ENCODE results near the gene CDH4.
"Not testable (repeated sequence)": the region's sequence is repeated elsewhere in the genome, so short reads cannot be mapped to it uniquely, and the experiment has no call there.

The CDH4 gene

DNA sequence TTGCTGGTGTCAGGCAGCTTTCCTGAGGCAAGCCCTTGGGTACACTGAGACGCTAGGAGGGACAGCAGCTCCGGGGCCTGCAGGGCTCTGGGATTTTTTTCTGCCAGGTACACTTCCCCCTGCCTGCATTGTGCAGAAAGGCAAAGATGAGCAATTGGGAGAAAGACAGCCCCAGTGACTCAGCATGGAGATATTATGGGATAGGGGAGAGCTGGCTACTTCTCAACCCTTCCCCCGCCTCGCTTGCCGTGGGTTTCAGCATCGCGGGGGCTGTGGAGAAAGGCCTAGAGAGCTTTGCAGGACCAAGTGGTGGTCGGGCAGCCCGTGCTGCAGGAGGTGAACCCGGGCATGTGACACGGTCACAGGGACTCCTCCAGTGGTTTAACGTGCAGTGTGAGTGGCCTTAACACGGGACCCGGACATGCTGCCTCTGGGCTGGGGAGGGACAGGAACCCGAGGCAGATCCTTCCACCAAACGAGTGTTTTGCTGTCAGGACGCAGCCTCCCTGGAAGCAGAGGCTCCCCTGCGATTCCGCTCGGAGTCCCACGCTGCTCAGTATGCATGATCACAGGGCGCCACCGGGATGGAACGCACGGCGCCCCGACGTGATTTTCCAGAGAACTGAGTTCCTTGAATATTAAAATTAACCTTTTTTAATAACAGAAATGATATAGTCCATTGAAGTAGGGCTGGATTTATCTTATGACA lies 139.9 kb downstream of the CDH4 start:
- peak; percentile 51 for DNase-seq

GRCh38 chr20:61394088-61394799 lies 142.2 kb downstream of the CDH4 start:
- no peak for DNase-seq

DNA sequence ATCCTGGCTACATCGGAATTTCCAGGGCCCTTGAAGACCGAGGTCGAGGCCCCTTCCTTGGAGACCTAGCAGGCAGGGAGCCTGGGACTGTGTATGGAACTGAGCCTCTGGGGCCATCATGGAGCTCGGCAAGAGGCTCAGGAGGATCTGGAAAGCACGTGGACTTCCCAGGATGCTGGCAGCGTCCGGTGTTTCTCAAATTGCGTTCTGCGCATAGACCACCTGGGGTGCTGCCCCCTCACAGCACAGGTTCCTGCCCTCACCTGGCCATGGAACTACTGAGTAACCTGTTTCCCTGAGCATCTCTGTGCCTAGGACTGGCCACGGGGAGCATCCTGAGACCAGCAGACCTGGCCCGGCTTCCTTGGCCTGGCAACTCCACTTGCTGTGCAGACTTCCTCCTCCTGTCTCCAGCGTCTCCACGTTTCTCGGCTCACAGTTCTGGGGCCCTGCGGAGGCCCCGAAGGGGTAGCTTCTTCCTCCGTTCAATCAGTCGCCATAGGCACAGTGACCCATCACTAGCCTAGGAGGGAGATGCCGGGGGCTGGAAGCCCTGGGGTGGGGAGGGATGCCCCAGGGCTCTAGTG lies 144.3 kb downstream of the CDH4 start:
- DNase-seq: no peak

GRCh38 chr20:61397146-61397545 lies 145.1 kb downstream of the CDH4 start:
- DNase-seq: no peak

DNA sequence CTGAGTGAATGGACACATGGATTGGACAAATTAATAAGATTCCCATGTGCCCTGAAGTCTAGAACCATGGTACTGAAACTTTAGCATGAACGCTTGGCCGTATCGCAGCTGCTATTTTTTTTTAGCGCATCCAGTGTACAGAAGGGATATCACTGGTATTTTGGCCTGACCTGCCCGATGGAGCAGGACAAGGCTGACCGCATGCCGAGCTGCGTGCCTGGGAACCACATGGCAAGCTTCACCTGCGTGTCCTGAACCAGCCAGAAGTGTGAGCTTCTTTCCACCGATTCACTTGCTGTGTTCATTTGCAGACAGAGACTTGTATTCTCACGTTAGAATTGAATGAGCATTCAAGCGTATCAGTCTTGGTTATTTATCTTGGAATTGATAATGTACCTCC lies 145.7 kb downstream of the CDH4 start:
- no peak for DNase-seq

- no peak for DNase-seq
Measured at GRCh38 chr20:61399433-61399832, 147.4 kb downstream of the CDH4 start.

GRCh38 chr20:61400499-61400898 lies 148.4 kb downstream of the CDH4 start:
- DNase-seq: no peak

DNA sequence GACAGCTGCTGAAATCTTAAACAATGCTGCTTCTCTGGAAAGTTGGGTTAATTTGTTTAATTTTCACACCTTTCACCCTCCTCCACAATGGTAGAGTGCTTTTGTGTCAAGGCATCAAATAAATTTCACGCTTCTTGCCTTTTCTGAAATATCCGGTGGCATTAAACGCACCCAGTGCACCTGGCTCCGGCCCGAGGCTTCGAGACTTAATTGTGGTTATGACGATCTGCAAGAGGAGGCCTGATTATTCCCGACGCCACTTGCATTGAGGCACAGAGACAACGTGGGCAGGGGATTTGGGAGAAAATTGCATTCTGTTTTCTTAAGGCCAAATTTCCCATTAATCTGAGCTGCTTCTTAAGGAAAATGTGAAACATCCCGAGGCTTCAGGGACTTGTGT lies 152.2 kb downstream of the CDH4 start:
- no peak for DNase-seq

- no peak for DNase-seq
Measured at GRCh38 chr20:61405007-61405406, 152.9 kb downstream of the CDH4 start.

DNA sequence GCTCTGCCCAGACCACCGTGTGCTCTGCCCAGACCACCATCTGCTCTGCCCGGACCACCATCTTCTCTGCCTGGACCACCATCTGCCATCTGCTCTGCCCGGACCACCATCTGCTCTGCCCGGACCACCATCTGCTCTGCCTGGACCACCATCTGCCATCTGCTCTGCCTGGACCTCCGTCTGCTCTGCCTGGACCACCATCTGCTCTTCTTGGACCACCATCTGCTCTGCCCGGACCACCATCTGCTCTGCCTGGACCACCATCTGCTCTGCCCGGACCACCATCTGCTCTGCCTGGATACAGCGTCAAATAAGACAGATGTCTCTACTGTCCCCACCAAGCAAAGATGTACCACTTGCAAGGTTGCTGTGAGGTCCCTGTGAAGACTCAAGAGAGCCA lies 154.7 kb downstream of the CDH4 start:
- DNase-seq: not testable (repeated sequence)

DNA sequence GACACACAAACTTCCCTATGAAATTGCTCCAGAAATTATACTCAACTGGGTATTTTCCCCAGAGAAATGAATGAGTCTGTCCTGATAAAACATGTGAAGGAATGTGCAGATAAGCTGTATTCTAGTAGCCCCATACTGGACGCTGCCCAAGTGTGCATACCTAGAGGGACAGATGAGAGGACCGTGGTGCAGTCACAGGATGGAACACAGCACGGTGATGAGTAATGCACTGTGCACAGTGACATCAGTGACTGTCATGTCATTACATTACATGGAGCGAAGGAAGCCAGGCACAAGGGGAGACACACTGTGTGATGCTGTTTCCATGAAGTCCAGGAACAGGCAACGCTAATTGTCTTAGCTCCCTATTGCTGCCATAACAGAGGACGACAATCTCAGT lies 155.5 kb downstream of the CDH4 start:
- DNase-seq: no peak

DNA sequence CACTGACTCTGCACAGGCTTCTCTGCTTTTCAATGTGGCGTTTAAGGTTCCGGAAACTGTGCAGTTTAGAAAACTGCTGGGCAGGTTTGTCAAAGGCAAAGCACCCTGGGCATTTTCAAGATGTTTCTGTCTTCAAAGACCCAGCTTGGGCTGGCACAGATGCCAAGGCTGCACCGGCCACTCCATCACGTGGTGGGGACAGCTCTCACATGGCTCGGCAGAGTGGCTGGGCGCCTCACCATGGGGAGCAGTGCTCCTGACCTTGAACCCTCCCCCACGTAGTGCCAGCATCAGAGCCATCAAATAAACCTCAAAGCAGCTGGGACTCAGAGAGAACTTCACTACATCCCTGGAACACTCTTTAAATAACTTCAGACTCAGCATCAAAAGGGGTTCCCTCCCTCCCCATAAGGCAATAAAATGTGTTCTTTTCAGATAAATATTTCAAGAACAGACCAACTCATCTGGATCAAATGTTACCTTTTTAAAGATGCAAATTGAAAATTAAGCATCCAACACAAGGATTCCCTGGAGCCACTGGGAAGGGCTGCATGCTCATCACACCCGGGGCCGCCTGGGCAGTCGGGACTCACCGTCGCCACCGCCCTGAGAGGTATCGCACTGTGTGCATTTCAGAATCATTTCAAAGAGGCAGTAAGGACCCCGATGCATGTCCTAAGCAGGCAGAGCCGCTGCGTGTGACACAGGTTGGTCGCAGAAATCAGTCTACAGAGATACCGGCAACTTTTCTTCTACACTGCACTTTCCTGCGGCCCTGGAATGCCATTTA lies 157.1 kb downstream of the CDH4 start:
- DNase-seq: no peak

DNA sequence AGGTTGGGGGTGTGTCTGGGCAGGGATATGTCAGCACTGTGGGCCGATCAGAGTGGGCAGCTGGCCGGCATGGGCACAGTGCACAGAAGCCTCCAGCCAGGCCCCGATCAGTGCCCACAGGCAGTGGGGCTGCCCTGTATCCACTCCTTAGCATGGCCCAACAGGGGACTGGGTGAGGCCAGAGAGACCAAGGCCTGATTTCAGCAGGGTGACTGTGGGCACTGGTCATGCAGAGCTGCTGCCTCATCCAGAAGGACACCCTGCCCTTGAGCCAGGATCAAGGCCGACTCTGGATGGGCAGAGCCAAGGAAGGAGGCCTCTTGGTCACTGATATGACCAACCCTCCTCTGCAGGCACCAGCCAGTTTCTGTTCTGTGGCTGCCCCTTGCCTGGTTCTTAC lies 159.7 kb downstream of the CDH4 start:
- DNase-seq: no peak

GRCh38 chr20:61413752-61414151 lies 161.7 kb downstream of the CDH4 start:
- DNase-seq: no peak

GRCh38 chr20:61414455-61414991 lies 162.5 kb downstream of the CDH4 start:
- no peak for DNase-seq

- no peak for DNase-seq
Measured at GRCh38 chr20:61416546-61416945, 164.5 kb downstream of the CDH4 start.

- no peak for DNase-seq
Measured at GRCh38 chr20:61417221-61417941, 165.3 kb downstream of the CDH4 start.

GRCh38 chr20:61419010-61419409 lies 166.9 kb downstream of the CDH4 start:
- DNase-seq: no peak

DNA sequence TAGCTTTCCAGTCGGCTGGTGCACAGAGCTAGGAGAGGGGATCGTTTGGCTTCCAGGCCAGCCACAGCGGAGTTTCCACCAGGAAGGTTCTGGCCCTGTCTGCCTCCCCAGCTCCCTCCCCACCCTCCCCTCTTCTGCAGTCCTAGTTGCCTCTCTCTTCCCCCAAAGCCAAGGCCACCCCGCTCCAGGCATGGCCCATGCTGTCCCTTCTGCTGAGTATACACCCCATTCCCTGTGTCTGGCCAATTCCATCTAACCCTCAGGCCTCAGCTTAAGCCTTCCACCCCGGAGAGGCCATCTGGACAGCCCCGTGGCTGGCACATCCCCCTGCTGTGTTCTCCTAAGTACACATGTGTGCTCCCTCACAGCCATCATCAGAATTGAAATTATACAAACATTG lies 167.4 kb downstream of the CDH4 start:
- DNase-seq: no peak

GRCh38 chr20:61420056-61420455 lies 168.0 kb downstream of the CDH4 start:
- no peak for DNase-seq

- no peak for DNase-seq
Measured at GRCh38 chr20:61420781-61421180, 168.7 kb downstream of the CDH4 start.

- DNase-seq: no peak
Measured at GRCh38 chr20:61422636-61423425, 170.8 kb downstream of the CDH4 start.
